Measurements from ENCODE around the gene PLCB4.

GRCh38 chr20:9492067-9492466 lies 423.2 kb downstream of the PLCB4 start:
- TF ChIP-seq CTCF (IDR thresholded peaks at IDR 0.05) (no peak), POLR2A (IDR thresholded peaks at IDR 0.05) (no peak)

Data from vagina (tissue), 2 donors.